Mucosa of stomach (tissue), 1 donor: Measurements from ENCODE around the gene CYFIP1.

ENCODE experiments used
- H3K27me3 ChIP-seq: one replicate; pipeline ENCODE4 v1.7.0; 2013; ENCODE audit warnings: mild to moderate bottlenecking, low read length; ENCODE audit not compliant: control insufficient read depth, insufficient read depth
- H3K36me3 ChIP-seq: one replicate; pipeline ENCODE4 v1.7.0; 2013; ENCODE audit warnings: low read length; ENCODE audit not compliant: control insufficient read depth, insufficient read depth
- H3K4me1 ChIP-seq: one replicate; pipeline ENCODE4 v1.7.0; 2013; ENCODE audit warnings: mild to moderate bottlenecking, low read length; ENCODE audit not compliant: control insufficient read depth, insufficient read depth
- H3K4me3 ChIP-seq: one replicate; pipeline ENCODE4 v1.7.0; 2013; ENCODE audit warnings: low read length
- H3K9ac ChIP-seq: one replicate; pipeline ENCODE4 v1.7.0; 2013; ENCODE audit warnings: mild to moderate bottlenecking, low read length, moderate library complexity
- H3K9me3 ChIP-seq: one replicate; pipeline ENCODE4 v1.7.0; 2013; ENCODE audit warnings: mild to moderate bottlenecking, low read length, moderate library complexity; ENCODE audit not compliant: control insufficient read depth
- donor health status: Pancreatic carcinoma.

The CYFIP1 gene

GRCh38 chr15:22919171-22919570, 61.0 kb downstream of the CYFIP1 start:
- Histone ChIP-seq H3K4me1 (peaks cover under 1% of the 10 kb centered on the region), H3K9me3 (no peaks in the 10 kb centered on the region), H3K9ac (no peak overlapping the region), H3K27me3 (no peaks in the 10 kb centered on the region), H3K4me3 (no peak overlapping the region), H3K36me3 (peaks cover 5% of the 10 kb centered on the region)

DNA sequence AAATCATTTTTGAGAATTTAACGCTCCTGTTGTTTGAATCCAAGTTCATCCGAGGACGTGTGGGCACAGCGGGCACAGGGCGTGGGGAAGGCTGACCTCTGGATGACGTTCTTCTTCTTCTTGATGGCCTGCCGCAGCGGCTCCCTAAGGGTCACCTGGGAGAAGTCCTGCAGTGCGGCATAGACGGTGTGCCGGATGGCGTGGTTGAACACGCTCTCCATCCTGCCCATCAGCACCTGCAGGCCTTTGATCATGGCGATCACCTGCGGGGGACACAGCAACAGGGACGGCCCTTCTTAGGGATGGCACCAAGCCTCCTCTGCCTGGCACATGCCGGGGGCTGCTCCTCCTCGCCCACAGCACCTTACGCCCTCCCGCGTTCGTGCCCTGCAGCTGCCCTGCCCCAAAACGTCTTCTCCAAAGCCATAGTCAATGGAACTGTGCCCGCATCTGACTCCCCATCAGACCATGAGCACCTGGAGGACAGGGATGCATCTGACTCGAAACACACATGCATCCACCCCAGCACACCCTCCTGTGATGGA, 61.5 kb downstream of the CYFIP1 start:
- no peaks in the 10 kb centered on the region for H3K27me3 ChIP-seq
- H3K4me3 ChIP-seq: no peak overlapping the region
- no peaks in the 10 kb centered on the region for H3K9me3 ChIP-seq
- peaks cover 4% of the 10 kb centered on the region for H3K4me1 ChIP-seq
- no peak overlapping the region for H3K9ac ChIP-seq
- H3K36me3 ChIP-seq: peaks cover 5% of the 10 kb centered on the region

DNA sequence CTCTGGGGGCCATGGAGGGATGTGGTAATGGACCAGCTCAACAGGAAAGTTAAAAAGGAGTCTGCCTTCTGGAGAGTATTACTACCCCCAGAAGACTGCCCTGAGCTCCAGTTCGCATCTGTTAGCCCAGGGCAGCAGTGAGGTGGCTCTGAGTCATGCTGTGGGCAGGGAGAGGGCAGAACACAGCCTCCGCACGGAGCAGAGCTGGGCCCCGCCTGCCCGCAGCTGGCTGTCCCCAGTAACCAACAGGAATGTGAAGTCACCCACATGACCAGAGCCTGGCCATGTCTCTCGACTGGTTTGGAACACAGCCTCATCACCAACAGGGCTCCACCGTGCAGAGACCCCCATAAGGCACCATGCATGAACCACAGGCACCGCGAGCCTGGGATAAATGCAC, 62.1 kb downstream of the CYFIP1 start:
- H3K4me3 ChIP-seq: no peak overlapping the region
- peaks cover 4% of the 10 kb centered on the region for H3K4me1 ChIP-seq
- peaks cover 5% of the 10 kb centered on the region for H3K36me3 ChIP-seq

GRCh38 chr15:22917556-22917955, 62.6 kb downstream of the CYFIP1 start:
- peaks cover 5% of the 10 kb centered on the region for H3K36me3 ChIP-seq
- no peaks in the 10 kb centered on the region for H3K9me3 ChIP-seq

More for the DNA sequence above, 62.1 kb downstream of the CYFIP1 start:
- Histone ChIP-seq H3K9ac (no peak overlapping the region), H3K9me3 (no peaks in the 10 kb centered on the region), H3K27me3 (no peaks in the 10 kb centered on the region)

GRCh38 chr15:22916606-22917350, 63.4 kb downstream of the CYFIP1 start:
- H3K27me3 ChIP-seq: no peaks in the 10 kb centered on the region
- H3K4me3 ChIP-seq: no peak overlapping the region
- H3K9me3 ChIP-seq: no peaks in the 10 kb centered on the region

More at GRCh38 chr15:22917556-22917955, 62.6 kb downstream of the CYFIP1 start:
- Histone ChIP-seq H3K4me1 (peaks cover 4% of the 10 kb centered on the region), H3K9ac (no peak overlapping the region), H3K4me3 (no peak overlapping the region), H3K27me3 (no peaks in the 10 kb centered on the region)

GRCh38 chr15:22915866-22916515, 64.2 kb downstream of the CYFIP1 start:
- Histone ChIP-seq H3K4me1 (peaks cover 4% of the 10 kb centered on the region), H3K9ac (no peak overlapping the region), H3K36me3 (peaks cover 12% of the 10 kb centered on the region), H3K9me3 (no peaks in the 10 kb centered on the region), H3K27me3 (no peaks in the 10 kb centered on the region), H3K4me3 (no peak overlapping the region)

More at GRCh38 chr15:22916606-22917350, 63.4 kb downstream of the CYFIP1 start:
- H3K4me1 ChIP-seq: peaks cover 4% of the 10 kb centered on the region
- no peak overlapping the region for H3K9ac ChIP-seq
- peaks cover 5% of the 10 kb centered on the region for H3K36me3 ChIP-seq

GRCh38 chr15:22913646-22914380, 66.4 kb downstream of the CYFIP1 start:
- H3K4me3 ChIP-seq: no peak overlapping the region
- no peaks in the 10 kb centered on the region for H3K9me3 ChIP-seq
- no peak overlapping the region for H3K9ac ChIP-seq
- H3K36me3 ChIP-seq: peaks cover 14% of the 10 kb centered on the region
- peaks cover 4% of the 10 kb centered on the region for H3K4me1 ChIP-seq
- H3K27me3 ChIP-seq: no peaks in the 10 kb centered on the region

GRCh38 chr15:22912256-22912655, 67.9 kb downstream of the CYFIP1 start:
- Histone ChIP-seq H3K27me3 (no peaks in the 10 kb centered on the region), H3K36me3 (peaks cover 22% of the 10 kb centered on the region), H3K9ac (no peak overlapping the region), H3K9me3 (no peaks in the 10 kb centered on the region), H3K4me1 (peaks cover 4% of the 10 kb centered on the region), H3K4me3 (no peak overlapping the region)

- Histone ChIP-seq H3K36me3 (peaks cover 27% of the 10 kb centered on the region), H3K9me3 (no peaks in the 10 kb centered on the region), H3K4me3 (no peak overlapping the region), H3K27me3 (no peaks in the 10 kb centered on the region), H3K9ac (no peak overlapping the region), H3K4me1 (peaks cover 4% of the 10 kb centered on the region)
These were observed 68.9 kb downstream of the CYFIP1 start for GRCh38 chr15:22911306-22911705.

DNA sequence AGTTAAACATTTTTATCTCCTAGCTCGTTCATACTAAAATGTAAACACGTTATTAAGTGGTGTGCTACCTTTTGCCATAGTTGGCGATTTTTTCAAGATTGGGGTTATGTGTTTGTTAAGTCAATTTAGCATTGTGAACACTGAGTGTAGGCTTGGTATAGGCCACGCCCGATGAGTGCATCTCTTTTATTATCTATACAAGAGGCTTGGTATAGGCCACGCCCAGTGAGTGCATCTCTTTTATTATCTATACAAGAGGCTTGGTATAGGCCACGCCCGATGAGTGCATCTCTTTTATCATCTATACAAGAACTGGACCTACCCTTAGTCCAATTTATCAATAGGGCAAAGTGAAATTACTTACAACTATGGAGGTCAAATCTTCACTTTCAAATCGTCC, 71.3 kb downstream of the CYFIP1 start:
- no peak overlapping the region for H3K4me3 ChIP-seq
- no peak overlapping the region for H3K9ac ChIP-seq

GRCh38 chr15:22907161-22907950, 72.8 kb downstream of the CYFIP1 start:
- Histone ChIP-seq H3K4me1 (no peaks in the 10 kb centered on the region), H3K27me3 (no peaks in the 10 kb centered on the region), H3K9me3 (no peaks in the 10 kb centered on the region), H3K9ac (no peak overlapping the region), H3K36me3 (peaks cover 37% of the 10 kb centered on the region), H3K4me3 (no peak overlapping the region)

More for the DNA sequence above, 71.3 kb downstream of the CYFIP1 start:
- peaks cover 27% of the 10 kb centered on the region for H3K36me3 ChIP-seq
- no peaks in the 10 kb centered on the region for H3K9me3 ChIP-seq
- no peaks in the 10 kb centered on the region for H3K27me3 ChIP-seq
- no peaks in the 10 kb centered on the region for H3K4me1 ChIP-seq
